ENCODE data around the gene SLCO2A1.

The SLCO2A1 gene

DNA sequence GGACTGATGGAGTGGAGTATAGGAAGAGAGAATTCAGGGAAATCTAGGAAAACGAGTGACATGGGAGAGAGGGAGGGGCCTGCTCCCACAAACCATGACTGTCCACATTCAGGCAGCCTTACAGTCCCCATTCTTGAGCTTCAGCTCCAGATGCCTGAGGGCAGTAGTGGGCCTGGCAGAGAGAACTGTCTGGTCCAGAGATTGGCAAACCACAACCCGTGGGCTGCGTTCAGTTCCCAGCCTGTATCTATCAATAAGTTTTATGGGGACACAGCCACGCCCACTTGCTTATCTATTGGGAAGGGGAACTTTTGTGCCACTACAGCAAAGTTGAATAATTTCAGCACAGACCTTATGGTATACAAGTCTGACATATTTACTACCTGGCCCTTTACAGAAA lies 63.8 kb downstream of the SLCO2A1 start:
- no peak for DNase-seq (ENCODE audit: low read depth)
- TF ChIP-seq, protein P1, sequence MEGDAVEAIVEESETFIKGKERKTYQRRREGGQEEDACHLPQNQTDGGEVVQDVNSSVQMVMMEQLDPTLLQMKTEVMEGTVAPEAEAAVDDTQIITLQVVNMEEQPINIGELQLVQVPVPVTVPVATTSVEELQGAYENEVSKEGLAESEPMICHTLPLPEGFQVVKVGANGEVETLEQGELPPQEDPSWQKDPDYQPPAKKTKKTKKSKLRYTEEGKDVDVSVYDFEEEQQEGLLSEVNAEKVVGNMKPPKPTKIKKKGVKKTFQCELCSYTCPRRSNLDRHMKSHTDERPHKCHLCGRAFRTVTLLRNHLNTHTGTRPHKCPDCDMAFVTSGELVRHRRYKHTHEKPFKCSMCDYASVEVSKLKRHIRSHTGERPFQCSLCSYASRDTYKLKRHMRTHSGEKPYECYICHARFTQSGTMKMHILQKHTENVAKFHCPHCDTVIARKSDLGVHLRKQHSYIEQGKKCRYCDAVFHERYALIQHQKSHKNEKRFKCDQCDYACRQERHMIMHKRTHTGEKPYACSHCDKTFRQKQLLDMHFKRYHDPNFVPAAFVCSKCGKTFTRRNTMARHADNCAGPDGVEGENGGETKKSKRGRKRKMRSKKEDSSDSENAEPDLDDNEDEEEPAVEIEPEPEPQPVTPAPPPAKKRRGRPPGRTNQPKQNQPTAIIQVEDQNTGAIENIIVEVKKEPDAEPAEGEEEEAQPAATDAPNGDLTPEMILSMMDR (IDR thresholded peaks at IDR 0.05; ENCODE audit: low read length, missing control alignments), result no peak
- no peak overlapping the region for H3K4me3 ChIP-seq (replicated peaks; ENCODE audit: low read depth, low read length)

DNA sequence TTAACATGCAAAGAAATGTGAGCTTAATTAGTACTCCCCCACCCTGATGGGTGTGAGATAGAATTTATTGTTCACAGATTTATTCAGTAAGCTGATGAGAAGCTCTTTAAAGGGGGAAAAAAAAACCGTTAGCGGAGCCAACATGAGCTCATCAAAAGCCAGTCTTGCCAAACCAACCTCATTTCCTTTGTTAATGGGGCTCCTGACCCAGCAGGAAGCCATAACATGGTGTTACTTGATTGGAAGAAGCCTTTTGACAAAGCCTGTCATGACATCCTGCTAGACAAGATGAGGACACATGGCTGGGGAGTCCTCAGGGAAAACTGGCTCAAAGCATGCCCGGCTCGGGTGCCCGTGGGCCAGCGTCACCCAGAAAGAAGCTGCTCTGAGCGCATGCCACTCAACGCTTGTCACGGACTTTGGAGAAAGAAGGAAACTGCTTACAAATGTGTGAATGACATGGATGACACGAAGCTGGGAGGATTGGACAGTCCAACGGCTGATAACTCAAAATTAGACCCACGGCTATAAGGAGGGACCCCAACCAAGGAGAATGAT lies 64.6 kb downstream of the SLCO2A1 start:
- no peak overlapping the region for H3K4me3 ChIP-seq (replicated peaks; ENCODE audit: low read depth, low read length)

DNA sequence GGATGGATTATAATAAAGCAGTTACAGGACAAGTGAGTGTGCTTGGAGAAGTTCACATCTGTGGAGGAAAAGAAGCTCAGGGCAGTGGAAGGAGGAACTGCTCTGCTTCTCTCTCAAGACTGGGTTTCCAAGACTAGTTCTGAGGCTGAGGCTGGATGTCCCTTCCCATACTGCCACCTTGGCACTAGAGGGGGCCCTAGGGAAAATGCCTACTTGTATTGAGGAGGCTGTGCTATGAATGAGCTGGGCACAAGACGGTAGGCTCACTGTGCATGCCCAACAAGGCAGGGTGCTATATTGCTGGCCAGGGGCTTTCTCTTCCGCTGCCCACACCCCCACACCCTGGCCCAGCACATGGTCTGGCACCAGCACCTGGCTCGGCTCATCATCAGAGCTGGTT lies 65.2 kb downstream of the SLCO2A1 start:
- no peak for DNase-seq (ENCODE audit: low read depth)
- TF ChIP-seq, protein P1 (IDR thresholded peaks at IDR 0.05; ENCODE audit: low read length, missing control alignments), result peak; percentile 26
- H3K4me3 ChIP-seq (replicated peaks; ENCODE audit: low read depth, low read length), result no peak overlapping the region

More for the DNA sequence above, 64.6 kb downstream of the SLCO2A1 start:
- TF ChIP-seq, protein P1 (IDR thresholded peaks at IDR 0.05; ENCODE audit: low read length, missing control alignments), result no peak
- DNase-seq (ENCODE audit: low read depth), result peak; percentile 28

DNA sequence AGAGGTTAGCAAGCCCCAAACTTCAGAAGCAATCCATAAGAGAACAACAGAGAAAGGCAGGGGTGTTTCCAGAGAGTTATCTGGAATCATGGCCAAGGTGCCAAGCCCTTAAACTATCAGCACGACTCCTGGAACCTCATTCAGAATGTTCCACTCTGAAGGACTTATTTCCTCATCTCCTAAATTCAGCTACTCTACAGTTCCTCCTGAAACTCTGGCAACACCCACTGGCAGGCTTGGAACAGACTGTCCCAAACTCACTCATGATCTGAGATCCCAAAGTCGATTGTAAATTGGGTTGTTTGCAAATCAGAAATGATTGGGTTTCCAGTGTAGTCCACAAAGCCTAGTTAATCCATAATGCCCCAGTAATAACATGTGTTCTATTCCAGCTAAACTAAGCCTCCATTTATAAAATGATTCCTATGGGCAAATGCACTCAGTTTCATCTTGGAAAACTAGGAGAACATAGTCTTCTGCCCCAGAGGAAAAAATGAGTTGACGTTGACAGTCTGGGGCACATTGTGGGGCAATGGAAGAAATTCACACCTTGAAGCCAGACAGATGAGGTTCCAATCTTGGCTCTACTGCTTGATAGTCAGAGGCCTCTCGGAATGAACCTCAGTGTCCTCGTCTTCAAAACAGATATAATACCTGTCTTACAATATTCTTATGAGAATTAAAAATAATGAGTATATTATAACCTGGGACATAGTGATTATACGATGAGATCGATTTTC lies 65.9 kb downstream of the SLCO2A1 start:
- no peak for DNase-seq (ENCODE audit: low read depth)
- TF ChIP-seq, protein P1 (IDR thresholded peaks at IDR 0.05; ENCODE audit: low read length, missing control alignments), result no peak
- H3K4me3 ChIP-seq (replicated peaks; ENCODE audit: low read depth, low read length), result no peak overlapping the region

DNA sequence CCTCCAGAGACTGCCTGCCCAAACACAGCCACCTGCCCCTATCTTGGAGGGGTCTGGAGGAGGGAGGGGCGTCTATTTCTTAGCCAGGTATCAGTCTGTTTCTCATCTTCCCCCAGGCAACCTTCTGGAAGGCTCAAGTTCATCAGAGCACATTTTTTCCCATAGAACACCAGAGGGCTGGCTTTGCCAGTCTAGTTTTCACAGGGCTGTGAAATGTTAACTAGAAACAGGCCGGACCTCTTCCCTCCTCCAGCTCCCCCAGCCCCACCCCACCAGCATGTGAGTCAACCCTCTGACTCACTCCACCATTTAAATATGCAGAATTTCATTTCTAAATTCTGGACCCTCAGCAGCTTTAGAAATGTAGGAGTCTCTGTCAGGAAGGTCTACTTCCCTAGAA lies 66.9 kb downstream of the SLCO2A1 start:
- TF ChIP-seq, protein P1 (IDR thresholded peaks at IDR 0.05; ENCODE audit: low read length, missing control alignments), result no peak
- no peak overlapping the region for H3K4me3 ChIP-seq (replicated peaks; ENCODE audit: low read depth, low read length)
- peak; percentile 59 for DNase-seq (ENCODE audit: low read depth)

DNA sequence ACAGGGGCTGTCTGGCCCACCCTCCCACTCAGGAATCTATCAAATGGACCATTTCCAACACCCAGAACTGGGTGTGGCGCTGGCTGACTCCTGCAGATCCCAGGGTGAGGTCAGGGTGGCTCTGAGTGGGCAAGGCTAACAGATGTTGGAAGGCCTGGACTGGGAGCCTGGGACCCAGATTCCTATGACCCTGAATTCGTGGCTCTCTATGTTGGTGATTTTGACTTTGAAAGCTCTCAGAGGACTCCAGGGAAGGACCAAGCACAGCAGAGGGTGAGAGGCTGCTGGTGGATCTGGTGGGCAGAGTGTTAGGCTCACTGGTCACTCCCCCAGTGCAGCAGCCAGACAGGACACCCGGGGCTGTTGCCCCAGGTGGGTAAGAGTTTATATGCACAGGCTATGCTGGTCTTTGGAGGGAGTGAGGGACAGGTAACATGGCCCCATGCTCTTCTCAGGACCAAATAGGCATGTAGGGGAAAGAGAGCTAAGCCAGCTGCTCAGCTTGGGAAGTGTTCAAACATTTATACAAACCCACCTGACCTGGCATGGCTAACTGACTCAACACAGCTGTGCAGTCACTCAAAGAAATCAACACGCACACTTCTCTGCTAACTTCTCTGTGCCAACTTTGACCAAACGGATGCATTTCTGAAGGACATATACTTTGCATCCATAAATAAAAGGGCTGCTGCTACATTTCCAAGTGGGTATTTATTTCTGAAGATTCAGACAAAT lies 71.5 kb downstream of the SLCO2A1 start:
- H3K4me3 ChIP-seq (replicated peaks; ENCODE audit: low read depth, low read length), result no peak overlapping the region
- no peak for DNase-seq (ENCODE audit: low read depth)
- TF ChIP-seq, protein P1 (IDR thresholded peaks at IDR 0.05; ENCODE audit: low read length, missing control alignments), result no peak

All from fibroblast of pulmonary artery (primary cell).